K562 (cell line): Measurements from ENCODE around the gene GDAP1L1. TPM values are rescaled to one million over a fixed set of nuclear protein-coding genes. Genes with fewer than 3 reads are reported as not detected.

ENCODE experiments used
- BMI1 ChIP-seq: fragments of 150-350 bp; IDR thresholded peaks from 2 replicates; pipeline ENCODE4 v1.6.1; 2014; ENCODE audit warnings: low read length
- CREB1 ChIP-seq, 2 experiments: sonication (generic) in 1 of 2; formaldehyde crosslinking in 1 of 2; IDR thresholded peaks; 2 replicates each; pipeline versions ENCODE4 v1.6.1 to v1.8.0; 2012 to 2022; ENCODE audit warnings: inconsistent platforms in 1 of 2, mild to moderate bottlenecking in 1 of 2, missing genetic modification reagents in 1 of 2, moderate library complexity in 1 of 2
- FOXP1 ChIP-seq: sonication (generic); formaldehyde crosslinking; IDR thresholded peaks from 2 replicates; pipeline ENCODE4 v1.8.0; 2022; ENCODE audit warnings: mild to moderate bottlenecking, missing genetic modification reagents
- MXI1 ChIP-seq: IDR thresholded peaks from 2 replicates; pipeline ENCODE4 v1.6.1; 2011; ENCODE audit warnings: low read depth, mild to moderate bottlenecking, improper control_type of control experiment, low read length
- NUFIP1 ChIP-seq: fragments of 450-650 bp; IDR thresholded peaks from 2 replicates; pipeline ENCODE4 v1.6.1; 2018; ENCODE audit not compliant: partially characterized antibody
- PML ChIP-seq: IDR thresholded peaks from 2 replicates; pipeline ENCODE4 v1.6.1; 2012; ENCODE audit warnings: low read length, inconsistent platforms
- POLR2A ChIP-seq: fragments of 450-650 bp; conservative IDR thresholded peaks from 2 replicates; pipeline ENCODE4 v1.6.1; 2016
- POLR2G ChIP-seq: fragments of 200-400 bp; formaldehyde crosslinking; IDR thresholded peaks from 2 replicates; pipeline ENCODE4 v1.6.1; 2017; ENCODE audit warnings: low read depth, mild to moderate bottlenecking, antibody characterized with exemption, low read length, moderate library complexity
- RB1 ChIP-seq: fragments of 450-650 bp; IDR thresholded peaks from 2 replicates; pipeline ENCODE4 v1.6.1; 2017; ENCODE audit warnings: low read depth, mild to moderate bottlenecking
- SIN3B ChIP-seq: fragments of 450-650 bp; IDR thresholded peaks from 2 replicates; pipeline ENCODE4 v1.6.1; 2017; ENCODE audit warnings: low read depth, mild to moderate bottlenecking, moderate library complexity
- TAL1 ChIP-seq: fragments of 450-650 bp; IDR thresholded peaks from 2 replicates; pipeline ENCODE4 v1.6.1; 2016; ENCODE audit warnings: mild to moderate bottlenecking
- ZNF561 ChIP-seq: fragments of 450-650 bp; formaldehyde crosslinking; conservative IDR thresholded peaks from 2 replicates; pipeline ENCODE4 v1.4.0; 2020; ENCODE audit warnings: mild to moderate bottlenecking, moderate library complexity
- polyA plus RNA-seq, 8 experiments: library from polyadenylated mRNA; depleted of rRNA in 4 of 8; stranded (reverse) in 5 of 8; unstranded in 3 of 8; fragments of >200 nt; fragmentation: Nextera tagmentation in 2 of 8; fragmentation: Illumina TruSeq in 1 of 8; extraction: Ambion mirVana in 2 of 8; extraction: Trizol in 1 of 8; gene quantifications; 2 replicates each; pipeline versions ENCODE4 v1.2.1 to v1.2.3, GENCODE V29; 2011 to 2014; ENCODE audit warnings: inconsistent platforms in 1 of 8, missing spikeins in 1 of 8
- total RNA-seq, 7 experiments: library from RNA; depleted of rRNA in 6 of 7; stranded (reverse); fragments of >200 nt in 6 of 7; fragmentation: Illumina TruSeq in 2 of 7; extraction: Trizol in 2 of 7; gene quantifications; 2 replicates each; pipeline versions ENCODE4 v1.2.1 to v1.2.3, GENCODE V29; 2011 to 2021; ENCODE audit warnings: low replicate concordance in 1 of 7
- TF ChIP-seq, protein P1 (sequence below), 2 experiments: fragments of 450-650 bp; IDR thresholded peaks; 2 replicates each; pipeline ENCODE4 v1.6.1; 2016; ENCODE audit warnings: mild to moderate bottlenecking in 2 of 2, borderline replicate concordance in 1 of 2, low read depth in 1 of 2, moderate library complexity in 1 of 2
- TF ChIP-seq, protein P2 (sequence below), 2 experiments: fragments of 450-650 bp; conservative IDR thresholded peaks; 2 replicates each; pipeline ENCODE4 v1.6.1; 2017; ENCODE audit warnings: mild to moderate bottlenecking in 2 of 2, moderate library complexity in 2 of 2
- TF ChIP-seq, protein P3 (sequence below): sonication (generic); formaldehyde crosslinking; IDR thresholded peaks from 2 replicates; pipeline ENCODE4 v1.8.0; 2022; ENCODE audit warnings: mild to moderate bottlenecking, missing genetic modification reagents
- TF ChIP-seq, protein P4 (sequence below): fragments of 250-450 bp; sonication (Bioruptor Pico); IDR thresholded peaks from 2 replicates; pipeline ENCODE4 v1.8.0; 2022; ENCODE audit warnings: moderate library complexity, mild to moderate bottlenecking, inconsistent platforms

GDAP1L1 gene
- total and polyA plus RNA-seq, 9 of the 15 experiments (the other 6 are each of a cell fraction or from before 2014, with no cell fraction given), result 0.06 to 0.40 (median 0.19) TPM; not detected in 5

DNA sequence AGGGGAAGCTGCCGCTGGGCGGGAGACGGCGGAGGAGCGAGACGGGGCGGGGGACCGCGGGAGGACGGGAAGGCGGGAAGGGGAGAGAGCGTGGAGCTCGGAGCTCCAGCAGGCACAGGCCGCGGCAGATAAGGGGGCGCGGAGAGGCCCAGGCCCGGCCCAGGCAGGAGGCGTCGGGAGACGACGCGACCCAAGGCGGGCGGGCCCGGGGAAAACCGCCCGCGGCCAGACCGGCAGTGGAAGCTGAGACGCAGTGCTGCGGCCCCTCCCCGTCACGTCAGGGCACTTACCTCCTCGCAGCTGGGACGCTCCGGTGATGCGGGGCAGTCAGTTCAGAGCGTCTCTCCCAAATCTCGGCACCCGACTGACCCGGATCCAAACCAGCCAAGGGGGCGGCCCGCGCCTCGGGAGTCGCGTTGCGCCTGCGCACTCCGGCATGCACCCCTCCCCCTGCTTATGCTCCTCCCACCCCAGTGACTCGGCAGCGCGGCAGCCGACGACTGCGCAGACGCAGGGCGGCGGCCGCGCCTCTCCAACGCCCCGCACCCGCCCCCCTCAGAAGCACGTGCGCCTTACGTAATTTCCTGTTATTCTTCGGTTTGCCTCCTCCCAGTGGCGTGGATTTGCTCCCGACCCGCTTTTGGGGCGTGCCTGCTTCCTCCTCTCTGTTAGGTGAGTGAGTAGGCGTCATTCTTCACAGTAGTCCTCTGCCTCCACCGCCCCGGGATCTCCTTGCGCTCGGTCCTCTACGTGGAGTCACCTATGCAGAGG lies 36.5 kb upstream of the GDAP1L1 start, which contains the start of gene OSER1 (continued):
- TF ChIP-seq, protein P1, sequence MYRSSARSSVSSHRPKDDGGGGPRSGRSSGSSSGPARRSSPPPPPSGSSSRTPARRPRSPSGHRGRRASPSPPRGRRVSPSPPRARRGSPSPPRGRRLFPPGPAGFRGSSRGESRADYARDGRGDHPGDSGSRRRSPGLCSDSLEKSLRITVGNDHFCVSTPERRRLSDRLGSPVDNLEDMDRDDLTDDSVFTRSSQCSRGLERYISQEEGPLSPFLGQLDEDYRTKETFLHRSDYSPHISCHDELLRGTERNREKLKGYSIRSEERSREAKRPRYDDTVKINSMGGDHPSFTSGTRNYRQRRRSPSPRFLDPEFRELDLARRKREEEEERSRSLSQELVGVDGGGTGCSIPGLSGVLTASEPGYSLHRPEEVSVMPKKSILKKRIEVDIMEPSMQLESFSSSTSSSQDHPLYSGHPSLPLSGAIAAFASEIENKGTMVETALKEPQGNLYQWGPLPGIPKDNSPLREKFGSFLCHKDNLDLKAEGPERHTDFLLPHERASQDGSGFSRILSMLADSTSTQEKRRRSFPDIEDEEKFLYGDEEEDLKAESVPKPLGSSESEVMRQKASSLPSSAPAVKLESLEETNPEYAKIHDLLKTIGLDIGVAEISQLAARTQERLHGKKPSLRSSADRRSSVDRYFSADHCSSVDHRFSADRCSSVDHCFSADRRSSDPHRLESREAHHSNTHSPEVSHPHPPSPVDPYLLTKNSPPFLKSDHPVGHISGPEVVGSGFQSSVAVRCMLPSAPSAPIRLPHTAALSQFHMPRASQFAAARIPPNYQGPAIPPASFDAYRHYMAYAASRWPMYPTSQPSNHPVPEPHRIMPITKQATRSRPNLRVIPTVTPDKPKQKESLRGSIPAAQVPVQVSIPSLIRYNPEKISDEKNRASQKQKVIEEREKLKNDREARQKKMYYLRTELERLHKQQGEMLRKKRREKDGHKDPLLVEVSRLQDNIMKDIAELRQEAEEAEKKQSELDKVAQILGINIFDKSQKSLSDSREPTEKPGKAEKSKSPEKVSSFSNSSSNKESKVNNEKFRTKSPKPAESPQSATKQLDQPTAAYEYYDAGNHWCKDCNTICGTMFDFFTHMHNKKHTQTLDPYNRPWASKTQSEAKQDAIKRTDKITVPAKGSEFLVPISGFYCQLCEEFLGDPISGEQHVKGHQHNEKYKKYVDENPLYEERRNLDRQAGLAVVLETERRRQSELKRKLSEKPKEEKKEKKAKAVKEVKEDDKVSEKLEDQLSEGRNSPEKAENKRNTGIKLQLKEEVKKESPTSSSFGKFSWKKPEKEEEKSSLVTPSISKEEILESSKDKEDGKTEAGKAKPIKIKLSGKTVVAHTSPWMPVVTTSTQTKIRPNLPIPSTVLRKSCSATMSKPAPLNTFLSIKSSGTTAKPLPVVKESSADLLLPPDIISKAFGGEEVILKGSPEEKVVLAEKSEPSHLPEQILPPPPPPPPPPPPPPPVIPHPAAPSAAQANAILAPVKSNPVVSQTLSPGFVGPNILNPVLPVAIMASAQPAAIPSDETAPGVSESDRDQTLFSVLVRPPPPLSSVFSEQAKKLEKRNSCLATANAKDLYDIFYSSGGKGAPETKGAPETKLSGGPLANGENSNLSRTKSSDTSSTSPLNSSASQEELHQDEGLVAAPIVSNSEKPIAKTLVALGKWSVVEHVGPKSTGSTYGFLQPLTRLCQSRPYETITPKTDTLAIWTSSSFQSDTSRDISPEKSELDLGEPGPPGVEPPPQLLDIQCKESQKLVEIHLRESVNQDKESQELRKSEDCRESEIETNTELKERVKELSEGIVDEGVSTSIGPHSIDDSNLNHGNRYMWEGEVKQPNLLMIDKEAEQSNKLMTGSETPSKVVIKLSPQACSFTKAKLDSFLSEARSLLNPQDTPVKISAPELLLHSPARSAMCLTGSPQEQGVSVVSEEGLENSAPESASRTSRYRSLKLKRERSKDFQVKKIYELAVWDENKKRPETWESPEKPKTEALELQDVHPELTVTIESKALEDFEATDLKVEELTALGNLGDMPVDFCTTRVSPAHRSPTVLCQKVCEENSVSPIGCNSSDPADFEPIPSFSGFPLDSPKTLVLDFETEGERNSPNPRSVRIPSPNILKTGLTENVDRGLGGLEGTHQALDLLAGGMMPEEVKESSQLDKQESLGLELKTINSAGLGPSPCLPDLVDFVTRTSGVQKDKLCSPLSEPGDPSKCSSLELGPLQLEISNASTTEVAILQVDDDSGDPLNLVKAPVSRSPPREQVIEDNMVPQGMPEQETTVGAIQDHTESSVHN (IDR thresholded peaks at IDR 0.05; ENCODE audit: borderline replicate concordance in 1 of 2, low read depth in 1 of 2), result peak in 1 of 2 experiments; percentile 94; a peak in 2 of 4 replicates
- TF ChIP-seq, protein P2, sequence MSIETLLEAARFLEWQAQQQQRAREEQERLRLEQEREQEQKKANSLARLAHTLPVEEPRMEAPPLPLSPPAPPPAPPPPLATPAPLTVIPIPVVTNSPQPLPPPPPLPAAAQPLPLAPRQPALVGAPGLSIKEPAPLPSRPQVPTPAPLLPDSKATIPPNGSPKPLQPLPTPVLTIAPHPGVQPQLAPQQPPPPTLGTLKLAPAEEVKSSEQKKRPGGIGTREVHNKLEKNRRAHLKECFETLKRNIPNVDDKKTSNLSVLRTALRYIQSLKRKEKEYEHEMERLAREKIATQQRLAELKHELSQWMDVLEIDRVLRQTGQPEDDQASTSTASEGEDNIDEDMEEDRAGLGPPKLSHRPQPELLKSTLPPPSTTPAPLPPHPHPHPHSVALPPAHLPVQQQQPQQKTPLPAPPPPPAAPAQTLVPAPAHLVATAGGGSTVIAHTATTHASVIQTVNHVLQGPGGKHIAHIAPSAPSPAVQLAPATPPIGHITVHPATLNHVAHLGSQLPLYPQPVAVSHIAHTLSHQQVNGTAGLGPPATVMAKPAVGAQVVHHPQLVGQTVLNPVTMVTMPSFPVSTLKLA (conservative IDR thresholded peaks at IDR 0.05), result peak; percentile 100
- TF ChIP-seq RB1, result peak; percentile 89; the same call in 1 of the 2 replicates
- no peak for TF ChIP-seq NUFIP1
- no peak for TF ChIP-seq BMI1
- TF ChIP-seq MXI1, result peak; percentile 69; the same call in 1 of the 2 replicates
- TF ChIP-seq FOXP1 (CRISPR knock-in tag), result peak; percentile 59; the same call in 1 of the 2 replicates
- TF ChIP-seq, protein P3, sequence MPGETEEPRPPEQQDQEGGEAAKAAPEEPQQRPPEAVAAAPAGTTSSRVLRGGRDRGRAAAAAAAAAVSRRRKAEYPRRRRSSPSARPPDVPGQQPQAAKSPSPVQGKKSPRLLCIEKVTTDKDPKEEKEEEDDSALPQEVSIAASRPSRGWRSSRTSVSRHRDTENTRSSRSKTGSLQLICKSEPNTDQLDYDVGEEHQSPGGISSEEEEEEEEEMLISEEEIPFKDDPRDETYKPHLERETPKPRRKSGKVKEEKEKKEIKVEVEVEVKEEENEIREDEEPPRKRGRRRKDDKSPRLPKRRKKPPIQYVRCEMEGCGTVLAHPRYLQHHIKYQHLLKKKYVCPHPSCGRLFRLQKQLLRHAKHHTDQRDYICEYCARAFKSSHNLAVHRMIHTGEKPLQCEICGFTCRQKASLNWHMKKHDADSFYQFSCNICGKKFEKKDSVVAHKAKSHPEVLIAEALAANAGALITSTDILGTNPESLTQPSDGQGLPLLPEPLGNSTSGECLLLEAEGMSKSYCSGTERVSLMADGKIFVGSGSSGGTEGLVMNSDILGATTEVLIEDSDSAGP, result no peak
- peak; percentile 61 for TF ChIP-seq PML
- TF ChIP-seq SIN3B, result no peak
- TF ChIP-seq TAL1, result no peak
- peak; percentile 82 for TF ChIP-seq CREB1 (IDR thresholded peaks at IDR 0.05)
- TF ChIP-seq CREB1 (CRISPR knock-in tag; IDR thresholded peaks at IDR 0.05), result peak; percentile 82
- TF ChIP-seq, protein P4, sequence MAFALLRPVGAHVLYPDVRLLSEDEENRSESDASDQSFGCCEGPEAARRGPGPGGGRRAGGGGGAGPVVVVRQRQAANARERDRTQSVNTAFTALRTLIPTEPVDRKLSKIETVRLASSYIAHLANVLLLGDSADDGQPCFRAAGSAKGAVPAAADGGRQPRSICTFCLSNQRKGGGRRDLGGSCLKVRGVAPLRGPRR (CRISPR knock-in tag), result no peak
- TF ChIP-seq ZNF561 (CRISPR knock-in tag), result no peak
- peak; percentile 87 for TF ChIP-seq POLR2G
- TF ChIP-seq POLR2A, result peak; percentile 85
